OCI-LY7 (cell line): Measurements from ENCODE around the gene SEMA6D. TPM values are rescaled to one million over a fixed set of nuclear protein-coding genes. Genes with fewer than 3 reads are reported as not detected.

Experiments
- BruUV-seq: library from RNA; stranded (reverse); fragments of 400-500 nt; replicated peaks from 2 replicates; lab custom pipeline; 2021; lab: Mats Ljungman, UMichigan
- CTCF ChIA-PET: fragments of 300-600 bp; sonication (Branson Sonifier 250); formaldehyde crosslinking; loops from one replicate; lab custom pipeline; 2022; ENCODE audit warnings: antibody characterized with exemption; ENCODE audit not compliant: unreplicated experiment; lab: Charles Lee
- POLR2A ChIA-PET: fragments of 300-600 bp; sonication (Branson Sonifier 250); formaldehyde crosslinking; loops from one replicate; lab custom pipeline; 2022; ENCODE audit warnings: antibody characterized with exemption; lab: Charles Lee
- DNase-seq: peaks from one replicate; pipeline ENCODE4 v3.0.0-alpha.2; 2015; ENCODE audit warnings: low spot score
- H2AFZ ChIP-seq: fragments of 200-600 bp; sonication (generic), shearing (Covaris generic); 2 replicates; pipeline ENCODE4 v1.6.1; 2014; ENCODE audit warnings: mild to moderate bottlenecking, antibody characterized with exemption, low read length, moderate library complexity
- H3K27ac ChIP-seq: fragments of 200-600 bp; sonication (generic); 2 replicates; pipeline ENCODE4 v1.5.1; 2014; ENCODE audit warnings: mixed run types, low read depth, mild to moderate bottlenecking, moderate library complexity, low read length, inconsistent platforms; ENCODE audit not compliant: poor library complexity, severe bottlenecking
- H3K36me3 ChIP-seq: fragments of 200-600 bp; sonication (generic); 2 replicates; pipeline ENCODE4 v1.6.1; 2014; ENCODE audit warnings: mild to moderate bottlenecking, antibody characterized with exemption, low read length, moderate library complexity, mixed read lengths; ENCODE audit not compliant: insufficient read depth
- H3K4me1 ChIP-seq: fragments of 200-600 bp; sonication (generic); 2 replicates; pipeline ENCODE4 v1.5.1; 2014; ENCODE audit warnings: mild to moderate bottlenecking, low read length; ENCODE audit not compliant: insufficient read depth, poor library complexity, severe bottlenecking
- H3K4me2 ChIP-seq: fragments of 200-600 bp; sonication (generic); 2 replicates; pipeline ENCODE4 v1.6.1; 2014; ENCODE audit warnings: mild to moderate bottlenecking, low read length
- H3K4me3 ChIP-seq: fragments of 200-600 bp; sonication (generic); 2 replicates; pipeline ENCODE4 v1.5.1; 2014; ENCODE audit warnings: mild to moderate bottlenecking, low read depth, low read length; ENCODE audit not compliant: poor library complexity, severe bottlenecking
- H3K79me2 ChIP-seq: fragments of 200-600 bp; sonication (generic); 2 replicates; pipeline ENCODE4 v1.6.1; 2016; ENCODE audit warnings: low read depth, mild to moderate bottlenecking, low read length, moderate library complexity, mixed read lengths; ENCODE audit not compliant: insufficient read depth
- H3K9me2 ChIP-seq: fragments of 200-600 bp; sonication (generic); 2 replicates; pipeline ENCODE4 v1.6.1; 2016; ENCODE audit warnings: mild to moderate bottlenecking, low read length, mixed read lengths; ENCODE audit not compliant: insufficient read depth
- H3K9me3 ChIP-seq: fragments of 200-600 bp; sonication (generic); 2 replicates; pipeline ENCODE4 v1.6.1; 2014; ENCODE audit warnings: mild to moderate bottlenecking, mixed run types, low read length, mixed read lengths
- H4K20me1 ChIP-seq: fragments of 200-600 bp; sonication (generic); 2 replicates; pipeline ENCODE4 v1.6.1; 2014; ENCODE audit warnings: mild to moderate bottlenecking, antibody characterized with exemption, low read length, moderate library complexity, mixed read lengths; ENCODE audit not compliant: insufficient read depth
- CTCF ChIP-seq: fragments of 200-600 bp; sonication (generic); conservative IDR thresholded peaks from 2 replicates; pipeline ENCODE4 v1.5.1; 2014; ENCODE audit warnings: mild to moderate bottlenecking, antibody characterized with exemption, low read length, moderate library complexity, mixed read lengths
- EZH2phosphoT487 ChIP-seq: fragments of 200-600 bp; sonication (generic); IDR thresholded peaks from 2 replicates; pipeline ENCODE4 v1.6.1; 2018; ENCODE audit warnings: low read depth, borderline replicate concordance, mild to moderate bottlenecking, mixed run types, antibody characterized with exemption, low read length, moderate library complexity, mixed read lengths
- intact Hi-C: fragments of 100-400 bp; cut with micrococcal nuclease; formaldehyde crosslinking; loops from one replicate; pipeline ENCODE4 v1.10.0; 2022; ENCODE audit not compliant: unreplicated experiment
- total RNA-seq, 2 experiments: library from RNA; depleted of rRNA in 1 of 2; stranded (reverse); fragments of >200 nt in 1 of 2; shearing (Covaris generic) in 1 of 2; gene quantifications; 2 replicates each; pipeline ENCODE4 v1.2.3, GENCODE V29; 2014 to 2022

SEMA6D gene
- total RNA-seq, 2 experiments from 2014 or later = not detected

DNA sequence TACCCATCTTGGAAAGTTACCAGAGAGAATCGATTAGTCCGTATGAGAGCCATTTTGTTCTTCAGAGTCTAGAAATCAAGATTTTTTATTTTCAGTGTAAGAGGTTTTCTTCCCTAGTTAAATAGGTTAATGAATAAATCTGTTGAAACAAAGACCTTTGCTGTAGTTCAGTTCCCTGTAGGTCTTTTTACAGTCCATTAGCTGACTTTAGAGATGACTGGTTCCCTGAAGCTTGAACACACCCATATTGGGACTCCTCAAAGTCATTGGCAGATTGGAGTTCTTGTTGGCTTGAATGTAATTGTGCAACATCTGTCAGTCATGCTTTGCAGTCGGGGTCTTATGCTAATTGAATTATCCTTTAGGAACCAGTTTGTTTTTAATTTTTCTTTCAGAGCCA is 45.3 kb downstream of the SEMA6D start:
- no peak for DNase-seq
- TF ChIP-seq CTCF (no peak), EZH2phosphoT487 (no peak)
- CTCF ChIA-PET = no interaction called here
- no peaks in the 10 kb centered on the region for H3K9me3 ChIP-seq
- intact Hi-C loops = no loop called here
- no peak overlapping the region for H3K27ac ChIP-seq
- POLR2A ChIA-PET = no interaction called here
- no peaks in the 10 kb centered on the region for H3K79me2 ChIP-seq
- H4K20me1 ChIP-seq = no peaks in the 10 kb centered on the region
- H3K4me1 ChIP-seq = no peaks in the 10 kb centered on the region
- H3K4me3 ChIP-seq = no peak overlapping the region
- no peaks in the 10 kb centered on the region for H3K36me3 ChIP-seq
- no peaks in the 10 kb centered on the region for H3K9me2 ChIP-seq
- H2AFZ ChIP-seq = no peak overlapping the region
- BruUV-seq = no TSS peak
- H3K4me2 ChIP-seq = no peak overlapping the region

DNA sequence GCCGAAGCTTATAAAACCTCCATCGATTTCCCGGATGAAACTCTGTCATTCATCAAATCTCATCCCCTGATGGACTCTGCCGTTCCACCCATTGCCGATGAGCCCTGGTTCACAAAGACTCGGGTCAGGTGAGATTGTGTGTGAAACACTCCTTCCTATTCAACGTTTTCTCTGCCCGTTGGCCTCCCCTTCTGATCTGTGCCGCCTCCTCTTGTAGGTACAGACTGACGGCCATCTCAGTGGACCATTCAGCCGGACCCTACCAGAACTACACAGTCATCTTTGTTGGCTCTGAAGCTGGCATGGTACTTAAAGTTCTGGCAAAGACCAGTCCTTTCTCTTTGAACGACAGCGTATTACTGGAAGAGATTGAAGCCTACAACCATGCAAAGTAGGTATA is 47.4 kb downstream of the SEMA6D start:
- Histone ChIP-seq H3K4me1 (no peaks in the 10 kb centered on the region), H3K79me2 (no peaks in the 10 kb centered on the region), H2AFZ (no peak overlapping the region), H3K9me2 (no peaks in the 10 kb centered on the region), H3K27ac (no peak overlapping the region), H4K20me1 (no peaks in the 10 kb centered on the region), H3K9me3 (no peaks in the 10 kb centered on the region), H3K36me3 (no peaks in the 10 kb centered on the region), H3K4me2 (no peak overlapping the region), H3K4me3 (no peak overlapping the region)
- DNase-seq = no peak
- TF ChIP-seq CTCF (no peak), EZH2phosphoT487 (no peak)
- intact Hi-C loops = no loop called here
- ChIA-PET POLR2A (no interaction called here), CTCF (no interaction called here)
- no TSS peak for BruUV-seq

DNA sequence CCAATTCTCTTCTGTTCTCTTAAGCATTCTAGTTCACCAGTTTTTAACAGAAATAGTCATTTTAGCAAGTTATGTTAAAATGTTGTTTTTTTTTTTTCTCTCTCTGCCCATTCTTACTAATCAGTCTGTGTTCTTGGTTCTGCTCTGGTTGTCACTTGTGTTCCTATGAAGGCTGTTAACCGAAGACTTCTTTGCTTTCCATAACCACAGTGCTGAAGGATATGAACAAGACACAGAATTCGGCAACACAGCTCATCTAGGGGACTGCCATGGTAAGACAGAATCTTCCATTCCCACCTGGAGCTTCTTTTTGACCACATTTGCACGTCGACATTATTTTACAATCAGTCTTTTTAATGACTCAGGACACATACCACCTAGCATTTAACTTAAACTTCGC is 49.1 kb downstream of the SEMA6D start:
- H2AFZ ChIP-seq = no peak overlapping the region
- no peaks in the 10 kb centered on the region for H3K9me3 ChIP-seq
- H3K4me2 ChIP-seq = no peak overlapping the region
- no peak overlapping the region for H3K4me3 ChIP-seq
- no peaks in the 10 kb centered on the region for H3K4me1 ChIP-seq
- intact Hi-C loops = no loop called here
- H3K9me2 ChIP-seq = no peaks in the 10 kb centered on the region
- H3K36me3 ChIP-seq = no peaks in the 10 kb centered on the region
- DNase-seq = no peak
- no peaks in the 10 kb centered on the region for H4K20me1 ChIP-seq
- BruUV-seq = no TSS peak
- ChIA-PET CTCF (no interaction called here), POLR2A (no interaction called here)
- TF ChIP-seq CTCF (no peak), EZH2phosphoT487 (no peak)
- H3K27ac ChIP-seq = no peak overlapping the region
- no peaks in the 10 kb centered on the region for H3K79me2 ChIP-seq
